GM18951 (cell line): ENCODE results near the gene MAPK6.

Experiments used
- POLR2A ChIP-seq: IDR thresholded peaks from 4 replicates; pipeline ENCODE4 v1.6.1; 2011; ENCODE audit warnings: mild to moderate bottlenecking; ENCODE audit not compliant: insufficient read length, insufficient read depth; ENCODE audit errors: extremely low read depth
- in situ Hi-C: fragments of 300-500 bp; cut with MboI; formaldehyde crosslinking; loops from one replicate; pipeline ENCODE4 v1.12.0; 2022; ENCODE audit warnings: low sequenced_read_pairs, mixed read lengths, inconsistent platforms; ENCODE audit not compliant: unreplicated experiment

Gene MAPK6

DNA sequence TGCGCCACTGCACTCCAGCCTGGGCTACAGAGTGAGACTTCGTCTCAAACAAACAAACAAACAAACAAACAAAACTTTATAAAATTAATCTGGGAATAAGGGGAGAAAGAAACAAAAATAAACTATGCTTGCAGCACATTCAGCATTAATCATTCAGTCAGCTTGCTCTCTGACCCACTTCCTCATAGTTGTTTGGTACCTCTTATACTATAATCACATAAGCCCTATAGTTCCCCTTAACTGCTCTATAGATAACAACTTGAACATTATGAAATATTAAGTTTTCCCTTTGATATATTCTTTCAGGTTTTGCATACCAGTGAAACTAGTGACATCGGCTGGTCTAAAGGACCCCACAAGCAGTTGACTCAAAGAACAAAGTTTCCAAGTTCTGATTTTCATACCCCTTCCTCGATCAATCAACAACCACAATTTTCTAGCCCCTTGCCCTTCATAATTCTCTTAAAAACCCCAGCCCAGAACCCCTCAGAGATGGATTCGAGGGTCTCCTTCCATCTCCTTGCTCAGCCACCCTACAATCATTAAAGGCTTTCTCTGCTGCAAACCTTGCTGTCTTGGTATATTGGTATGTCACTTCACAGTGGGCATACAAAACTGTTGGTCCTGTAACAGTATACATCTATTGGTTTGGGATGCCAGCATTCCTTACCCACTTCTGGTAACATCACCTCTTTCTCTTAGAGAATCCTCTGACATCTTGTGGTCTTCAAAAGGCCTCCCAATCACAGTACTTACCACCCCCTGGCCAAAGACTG is 67.2 kb downstream of the MAPK6 start:
- TF ChIP-seq POLR2A = no peak
- in situ Hi-C loops = loop anchor here (25.0 kb wide), 1 partner anchor 99 kb away; no protein-coding TSS in a partner anchor

DNA sequence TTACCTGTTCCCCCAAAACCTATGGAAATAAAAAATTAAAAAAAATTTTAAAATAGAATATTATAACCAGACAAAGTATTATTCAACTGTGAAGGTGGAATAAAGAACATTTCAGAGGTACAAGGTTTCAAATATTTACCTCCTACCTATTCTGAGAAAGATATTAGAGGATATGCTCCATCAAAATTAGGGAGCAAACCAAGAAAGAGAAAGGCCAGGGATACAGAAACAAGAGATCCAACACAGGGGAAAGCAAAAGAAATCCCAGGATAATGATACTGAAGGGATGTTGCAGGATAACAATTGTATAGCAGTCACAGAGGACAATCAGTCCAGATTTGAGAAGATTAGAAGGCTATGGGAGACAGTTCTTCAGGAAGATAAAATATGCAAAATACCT is 71.2 kb downstream of the MAPK6 start:
- no peak for TF ChIP-seq POLR2A
- in situ Hi-C loops = loop anchor here (25.0 kb wide), 1 partner anchor 103 kb away; no protein-coding TSS in a partner anchor

DNA sequence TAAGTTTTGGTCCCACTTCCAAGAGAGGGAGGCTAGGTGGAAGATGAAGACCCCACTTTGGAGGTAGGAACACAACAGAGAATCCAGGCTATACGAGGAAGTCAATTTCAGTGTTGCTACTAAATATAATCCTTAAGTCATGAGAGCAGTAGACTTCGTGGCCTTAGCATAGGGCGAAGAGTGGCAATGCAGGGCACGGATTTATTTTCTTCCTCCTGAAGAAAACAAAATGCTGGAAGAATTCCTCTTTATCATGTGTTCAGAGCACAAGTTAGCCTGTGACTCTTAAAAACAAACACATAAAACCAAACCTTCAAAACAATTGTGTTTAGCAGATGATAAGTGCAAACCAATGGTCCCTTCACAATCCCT is 74.1 kb downstream of the MAPK6 start:
- in situ Hi-C loops = loop anchor here (25.0 kb wide), 1 partner anchor 106 kb away; no protein-coding TSS in a partner anchor
- no peak for TF ChIP-seq POLR2A

DNA sequence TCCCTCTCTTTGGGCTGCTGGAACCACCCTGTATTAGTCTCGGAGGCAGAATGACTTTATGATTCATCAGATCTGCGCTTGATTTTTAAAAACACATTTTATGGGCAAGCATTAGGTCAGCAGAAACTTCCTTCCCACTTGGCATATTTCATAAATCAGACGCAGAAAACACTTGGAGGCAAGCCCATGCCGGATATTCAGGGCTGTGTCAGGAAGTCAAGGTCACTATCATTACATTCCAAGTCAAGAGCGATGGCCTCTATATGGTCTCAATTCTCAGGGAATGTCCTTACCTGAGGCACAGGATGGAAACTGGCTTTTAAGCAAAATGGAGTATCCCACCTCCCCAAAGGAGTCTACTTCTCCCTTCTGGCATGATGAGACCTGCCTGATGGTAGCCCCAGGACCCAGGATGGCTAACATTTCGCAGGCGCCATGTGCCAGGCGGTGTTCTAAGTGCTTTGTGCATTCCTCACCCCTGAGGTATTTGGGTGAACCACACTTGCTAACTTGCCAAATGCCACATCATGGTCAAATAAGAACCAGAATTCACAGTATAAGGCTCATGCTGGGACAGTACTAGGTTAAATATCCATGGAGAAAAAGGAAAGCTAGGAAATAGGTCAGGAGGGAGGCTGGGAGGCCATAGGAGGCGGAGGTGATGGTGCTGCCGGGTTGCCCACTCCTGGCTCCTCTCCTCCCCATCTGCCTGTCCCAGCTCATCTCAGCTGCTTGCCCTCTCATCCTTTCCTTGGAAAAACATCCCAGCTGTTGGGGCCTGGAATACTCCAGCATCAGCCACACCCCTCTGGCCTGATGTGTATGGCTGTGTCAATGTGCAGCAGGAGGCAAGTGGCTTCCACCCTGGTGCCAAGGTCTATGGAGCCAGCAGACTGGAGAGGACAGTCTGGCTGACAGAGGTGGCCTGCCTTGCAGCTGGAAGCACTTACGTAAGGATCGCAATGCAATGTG is 74.8 kb downstream of the MAPK6 start:
- in situ Hi-C loops = loop anchor here (25.0 kb wide), 1 partner anchor 107 kb away; no protein-coding TSS in a partner anchor
- TF ChIP-seq POLR2A = no peak

DNA sequence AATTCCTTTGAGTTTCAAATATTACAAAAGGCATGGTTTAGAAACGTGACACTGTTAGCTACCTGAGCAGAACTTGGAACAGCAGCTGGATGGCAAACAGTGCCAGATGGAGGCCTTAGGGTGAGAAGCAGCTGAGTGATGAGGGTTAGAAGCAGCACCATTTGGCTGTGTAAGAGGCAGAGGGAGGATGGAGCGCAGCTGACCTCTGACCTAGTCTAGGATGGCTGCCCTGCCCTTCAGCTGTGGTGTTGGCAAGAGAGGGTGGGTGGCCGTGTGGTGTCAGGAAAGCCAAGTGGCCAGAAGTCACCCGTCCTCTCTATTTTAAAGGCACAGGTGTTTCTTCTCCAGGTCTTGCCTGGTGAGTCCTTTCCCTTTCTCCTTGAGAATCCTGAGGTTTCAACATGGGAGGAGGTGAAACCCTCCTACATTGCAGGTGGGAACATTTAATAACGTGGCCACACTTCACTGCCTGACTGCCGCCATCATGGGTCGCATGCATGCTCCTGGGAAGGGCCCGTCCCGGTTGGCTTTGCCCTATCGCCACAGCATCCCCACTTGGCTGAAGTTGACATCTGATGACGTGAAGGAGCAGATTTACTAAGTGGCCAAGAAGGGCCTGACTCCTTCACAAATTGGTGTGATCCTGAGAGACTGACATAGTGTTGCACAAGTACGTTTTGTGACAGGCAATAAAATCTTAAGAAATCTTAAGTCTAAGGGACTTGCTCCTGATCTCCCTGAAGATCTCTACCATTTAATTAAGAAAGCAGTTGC is 76.0 kb downstream of the MAPK6 start:
- in situ Hi-C loops = loop anchor here (25.0 kb wide), 1 partner anchor 108 kb away; no protein-coding TSS in a partner anchor
- no peak for TF ChIP-seq POLR2A

DNA sequence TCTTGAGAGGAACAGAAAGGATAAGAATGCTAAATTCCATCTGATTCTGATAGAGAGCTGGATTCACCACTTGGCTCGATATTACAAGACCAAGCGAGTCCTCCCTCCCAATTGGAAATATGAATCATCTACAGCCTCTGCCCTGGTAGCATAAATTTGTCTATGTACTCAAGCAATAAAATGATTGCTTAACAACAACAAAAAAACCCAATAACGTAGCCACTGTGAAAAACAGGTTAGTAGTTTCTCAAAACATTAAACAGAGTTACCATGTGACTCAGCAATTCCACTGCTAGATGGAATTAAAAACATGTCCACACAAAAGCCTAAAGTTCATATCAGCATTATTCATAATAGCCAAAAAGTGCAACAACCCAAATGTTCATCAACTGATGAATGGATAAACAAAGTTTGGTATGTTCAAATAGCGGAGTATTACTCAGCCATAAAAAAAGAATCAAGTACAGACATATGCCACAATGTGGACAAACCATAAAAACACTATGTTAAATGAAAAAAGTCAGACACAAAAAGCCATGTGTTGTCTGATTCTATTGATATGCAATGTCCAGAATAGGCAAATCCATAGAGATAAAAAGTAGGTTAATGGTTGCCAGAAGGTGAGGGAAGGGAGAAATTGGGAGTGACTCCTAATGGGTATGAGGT is 76.7 kb downstream of the MAPK6 start:
- in situ Hi-C loops = loop anchor here (25.0 kb wide), 1 partner anchor 108 kb away; no protein-coding TSS in a partner anchor
- no peak for TF ChIP-seq POLR2A

DNA sequence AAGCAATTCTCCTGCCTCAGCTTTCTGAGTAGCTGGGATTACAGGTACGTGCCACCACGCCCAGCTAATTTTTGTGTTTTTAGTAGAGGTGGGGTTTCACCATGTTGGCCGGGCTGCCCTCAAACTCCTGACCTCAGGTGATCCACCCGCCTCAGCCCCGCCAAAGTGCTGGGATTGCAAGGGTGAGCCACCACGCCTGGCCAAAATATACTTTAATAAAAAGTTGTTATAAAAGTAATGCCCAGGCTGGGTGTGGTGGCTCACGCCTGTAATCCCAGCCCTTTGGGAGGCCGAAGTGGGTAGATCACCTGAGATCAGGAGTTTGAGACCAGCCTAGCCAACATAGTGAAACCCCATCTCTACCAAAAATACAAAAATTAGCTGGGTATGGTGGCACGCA is 77.5 kb downstream of the MAPK6 start:
- in situ Hi-C loops = loop anchor here (25.0 kb wide), 1 partner anchor 109 kb away; no protein-coding TSS in a partner anchor

DNA sequence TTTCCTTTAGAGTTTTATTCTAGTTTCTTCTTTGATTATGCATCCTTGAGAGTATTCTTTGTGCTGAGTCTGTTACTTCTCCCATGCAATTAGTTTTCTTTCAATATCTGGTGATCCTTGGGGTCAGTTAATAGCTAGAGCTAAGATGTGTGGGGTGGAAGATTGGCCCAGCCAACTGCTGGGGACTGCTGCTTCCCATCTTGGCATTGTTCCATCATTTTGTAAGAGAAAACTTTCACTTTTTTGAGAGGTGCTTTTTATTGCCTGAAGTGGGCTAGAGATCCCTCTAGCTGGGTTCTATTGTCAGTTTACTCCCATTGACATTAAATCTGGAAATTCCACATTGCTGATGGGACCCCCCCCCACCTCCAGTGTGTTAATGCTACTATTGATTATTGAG is 78.2 kb downstream of the MAPK6 start:
- in situ Hi-C loops = loop anchor here (25.0 kb wide), 1 partner anchor 110 kb away; no protein-coding TSS in a partner anchor
- TF ChIP-seq POLR2A = no peak

DNA sequence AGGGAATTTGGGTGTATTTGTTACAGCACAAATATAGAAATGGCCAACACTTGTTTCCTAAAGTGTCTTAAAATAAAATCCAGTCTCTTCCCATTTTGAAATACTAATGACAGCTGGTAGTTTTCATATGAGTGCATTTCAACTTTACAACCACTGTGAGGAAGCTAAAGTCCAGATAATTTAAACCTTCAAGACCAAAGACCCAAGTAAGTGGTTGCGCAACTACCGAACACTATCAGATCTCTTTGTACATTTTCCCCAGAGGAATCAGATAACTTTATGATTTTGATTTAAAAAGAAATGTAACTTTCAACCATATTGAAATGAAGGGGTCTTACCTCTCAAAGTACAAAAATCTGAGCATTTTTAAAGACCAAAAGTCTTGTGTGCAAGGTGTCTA is 79.3 kb downstream of the MAPK6 start:
- in situ Hi-C loops = loop anchor here (25.0 kb wide), 1 partner anchor 111 kb away; no protein-coding TSS in a partner anchor
- no peak for TF ChIP-seq POLR2A

DNA sequence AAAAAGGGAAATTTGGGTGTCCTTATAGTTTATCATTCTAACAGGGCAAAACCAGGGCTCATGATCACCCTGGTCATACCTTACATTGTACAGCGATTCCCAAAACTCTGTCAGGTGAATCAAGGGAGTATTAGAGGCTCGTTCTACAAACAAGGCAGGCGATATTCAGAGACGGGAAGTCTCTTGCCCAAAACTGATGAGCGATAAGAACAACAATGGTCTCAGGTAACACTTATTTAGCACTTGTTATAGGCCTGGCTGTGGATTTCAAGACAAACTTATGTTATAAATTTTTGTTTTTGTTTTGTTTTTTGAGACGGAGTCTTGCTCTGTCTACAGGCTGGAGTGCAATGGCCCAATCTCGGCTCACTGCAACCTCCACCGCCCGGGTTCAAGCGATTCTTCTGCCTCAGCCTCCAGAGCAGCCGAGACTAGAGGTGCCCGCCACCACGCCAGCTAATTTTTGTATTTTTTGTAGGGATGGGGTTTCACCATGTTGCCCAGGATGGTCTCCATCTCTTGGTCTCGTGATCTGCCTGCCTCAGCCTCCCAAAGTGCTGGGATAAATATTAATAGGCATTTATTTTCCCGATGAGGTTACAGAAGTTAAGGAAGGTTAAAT is 80.7 kb downstream of the MAPK6 start:
- TF ChIP-seq POLR2A = no peak
- in situ Hi-C loops = loop anchor here (25.0 kb wide), 1 partner anchor 112 kb away; no protein-coding TSS in a partner anchor

DNA sequence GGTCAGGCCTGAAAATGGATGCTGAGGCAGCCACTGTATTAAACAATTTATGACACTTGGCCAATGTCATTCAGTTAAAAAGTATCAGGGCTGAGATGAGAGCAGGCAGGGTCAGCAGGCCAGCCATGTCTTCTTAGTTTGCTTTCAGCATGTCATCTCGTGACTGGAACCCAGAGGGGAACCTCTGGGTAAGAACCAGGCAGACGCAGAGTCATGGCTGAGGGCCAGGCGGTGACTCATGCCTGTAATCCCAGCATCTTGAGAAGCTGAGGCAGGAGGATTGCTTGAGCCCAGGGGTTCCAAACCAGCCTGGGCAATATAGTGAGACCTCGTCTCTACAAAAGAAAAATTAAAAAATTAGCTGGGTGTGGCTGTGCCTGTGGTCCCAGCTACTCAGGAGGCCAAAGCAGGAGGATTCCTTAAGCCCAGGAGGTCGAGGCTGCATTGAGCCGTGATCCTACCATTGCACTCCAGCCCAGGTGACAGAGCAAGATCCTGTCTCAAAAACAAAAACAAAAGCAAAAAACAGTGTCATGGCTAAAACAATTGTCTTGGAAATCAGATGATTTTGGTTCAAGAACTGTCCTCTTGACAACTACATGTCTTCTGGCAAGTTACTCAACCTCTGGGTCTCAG is 81.9 kb downstream of the MAPK6 start:
- in situ Hi-C loops = no loop called here
- TF ChIP-seq POLR2A = no peak
